ENCODE data around the gene TECTA.

DNA sequence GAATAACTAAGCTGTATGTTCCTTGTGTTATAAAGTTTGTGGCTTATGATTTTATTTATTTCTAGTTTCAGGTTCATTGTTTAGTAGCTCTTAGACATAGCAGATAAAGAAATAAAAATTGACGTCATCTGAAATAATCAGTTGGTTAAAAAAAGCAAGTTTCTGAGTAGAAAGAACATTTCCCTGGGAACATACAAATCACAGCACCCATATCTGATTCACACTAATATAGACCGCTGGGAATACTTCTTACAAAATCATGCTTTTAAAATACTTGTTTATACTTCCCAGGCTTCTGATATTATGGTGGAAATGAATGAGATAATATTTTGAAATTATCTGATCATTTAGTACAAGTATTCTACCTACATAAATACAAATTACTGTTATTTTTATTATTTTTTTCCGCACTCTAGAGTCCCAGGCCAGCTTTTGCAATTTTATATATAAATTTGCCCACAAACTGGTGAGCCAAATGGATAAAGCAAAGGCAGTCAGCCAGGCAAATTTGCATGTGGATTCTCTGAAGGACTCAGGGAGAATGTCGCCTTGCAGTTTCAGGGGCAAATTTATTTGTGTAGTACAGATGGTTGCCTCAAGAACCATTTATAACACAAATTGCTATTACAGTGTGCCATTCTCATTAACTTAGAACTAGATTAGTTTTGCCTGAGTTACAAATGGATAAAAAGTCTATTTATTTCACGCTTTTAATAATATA is 128.6 kb downstream of the TECTA start:
- TF ChIP-seq CTCF (optimal IDR thresholded peaks at IDR 0.05 in 1 of 3, IDR thresholded peaks at IDR 0.05 in 1 of 3, conservative IDR thresholded peaks at IDR 0.05 in 1 of 3; ENCODE audit: extremely low read depth in 1 of 3, insufficient read depth in 2 of 3, low read length in 3 of 3) (no peak), EZH2 (IDR thresholded peaks at IDR 0.05; ENCODE audit: low read length) (no peak)
